CD4-positive, alpha-beta T cell treated with Interleukin-10 for 1 hour (primary cell): ENCODE measurements around the gene ATP2B1.

Experiments
- DNase-seq: peaks from one replicate; pipeline ENCODE4 v3.0.0-alpha.2; 2020

ATP2B1 gene

GRCh38 chr12:89690925-89691324, 17.7 kb downstream of the ATP2B1 start:
- DNase-seq = no peak

- no peak for DNase-seq
Observed at GRCh38 chr12:89689306-89689705, 19.3 kb downstream of the ATP2B1 start.

- no peak for DNase-seq
Observed at GRCh38 chr12:89686311-89686710, 22.3 kb downstream of the ATP2B1 start.

GRCh38 chr12:89685363-89685972, 23.2 kb downstream of the ATP2B1 start:
- DNase-seq = no peak

- DNase-seq = no peak
Observed at GRCh38 chr12:89684136-89684535, 24.5 kb downstream of the ATP2B1 start.

GRCh38 chr12:89682284-89682683, 26.4 kb downstream of the ATP2B1 start:
- DNase-seq = no peak

GRCh38 chr12:89680409-89680808, 28.2 kb downstream of the ATP2B1 start:
- no peak for DNase-seq

GRCh38 chr12:89679631-89680030, 29.0 kb downstream of the ATP2B1 start:
- no peak for DNase-seq

- no peak for DNase-seq
Observed at GRCh38 chr12:89678225-89678624, 30.4 kb downstream of the ATP2B1 start.

GRCh38 chr12:89676930-89677329, 31.7 kb downstream of the ATP2B1 start:
- no peak for DNase-seq

GRCh38 chr12:89674326-89674942, 34.2 kb downstream of the ATP2B1 start:
- DNase-seq = peak; percentile 22

GRCh38 chr12:89673603-89674002, 35.0 kb downstream of the ATP2B1 start:
- DNase-seq = no peak

- no peak for DNase-seq
Observed at GRCh38 chr12:89672589-89672979, 36.1 kb downstream of the ATP2B1 start.

GRCh38 chr12:89671469-89671868, 37.2 kb downstream of the ATP2B1 start:
- DNase-seq = no peak

GRCh38 chr12:89669197-89669596, 39.4 kb downstream of the ATP2B1 start:
- no peak for DNase-seq

- no peak for DNase-seq
Observed at GRCh38 chr12:89665556-89665955, 43.1 kb downstream of the ATP2B1 start.

GRCh38 chr12:89664441-89664840, 44.2 kb downstream of the ATP2B1 start:
- DNase-seq = no peak

GRCh38 chr12:89663577-89664357, 44.9 kb downstream of the ATP2B1 start:
- no peak for DNase-seq

GRCh38 chr12:89662623-89663022, 46.0 kb downstream of the ATP2B1 start:
- DNase-seq = no peak

GRCh38 chr12:89661706-89662330, 46.8 kb downstream of the ATP2B1 start:
- DNase-seq = peak; percentile 38

GRCh38 chr12:89657739-89658138, 50.9 kb downstream of the ATP2B1 start:
- DNase-seq = no peak

- no peak for DNase-seq
Observed at GRCh38 chr12:89657066-89657465, 51.6 kb downstream of the ATP2B1 start.

- DNase-seq = no peak
Observed at GRCh38 chr12:89655841-89656240, 52.8 kb downstream of the ATP2B1 start.

- no peak for DNase-seq
Observed at GRCh38 chr12:89651192-89651591, 57.4 kb downstream of the ATP2B1 start.
